ENCODE results near the gene NCF2.

Gene NCF2

DNA sequence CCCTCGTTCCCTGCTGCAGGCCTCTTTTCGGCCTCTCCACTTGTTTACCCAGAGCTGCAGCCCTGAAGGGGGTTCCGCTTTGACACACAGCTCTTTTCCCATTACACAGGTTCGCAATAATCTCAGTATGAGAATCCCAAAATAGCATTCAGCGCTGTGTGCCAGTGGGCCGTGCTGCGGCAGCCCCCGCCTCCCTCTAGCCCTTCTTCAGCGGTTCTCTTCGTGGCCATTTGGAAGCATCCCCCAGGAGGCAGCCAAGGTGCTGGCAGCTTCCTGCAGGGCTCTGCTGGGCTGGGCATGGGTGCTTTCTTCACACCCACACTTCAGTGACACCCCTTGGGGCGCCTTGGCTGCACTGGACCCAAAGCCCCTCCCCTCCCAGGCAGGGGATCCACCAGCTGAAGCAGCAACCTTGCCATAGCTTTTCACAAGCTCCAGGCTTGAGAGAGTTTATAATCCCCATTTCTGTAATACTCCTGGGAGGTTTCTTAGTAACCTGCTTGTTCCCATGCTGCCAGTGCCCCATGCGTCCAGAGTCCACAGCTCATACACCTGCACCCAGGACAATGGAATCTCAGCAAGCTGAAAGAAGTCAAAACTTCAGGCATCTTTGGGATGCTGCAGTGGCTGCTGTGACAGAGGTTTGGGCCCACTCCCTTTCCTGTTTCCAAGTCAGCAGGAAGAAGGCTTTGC is 8.1 kb downstream of the NCF2 start:
- Histone ChIP-seq H3K27me3 (no peaks in the 10 kb centered on the region), H3K4me1 (peaks cover 0 to 59% (median 24%) of the 10 kb centered on the region in 4 donors), H3K36me3 (no peaks in the 10 kb centered on the region), H3K4me3 (peak overlapping the region in 1 of 2 donors; percentile 25), H3K27ac (peak overlapping the region; percentile 62 to 75), H3K9me3 (no peaks in the 10 kb centered on the region)
- TF ChIP-seq, protein P1, sequence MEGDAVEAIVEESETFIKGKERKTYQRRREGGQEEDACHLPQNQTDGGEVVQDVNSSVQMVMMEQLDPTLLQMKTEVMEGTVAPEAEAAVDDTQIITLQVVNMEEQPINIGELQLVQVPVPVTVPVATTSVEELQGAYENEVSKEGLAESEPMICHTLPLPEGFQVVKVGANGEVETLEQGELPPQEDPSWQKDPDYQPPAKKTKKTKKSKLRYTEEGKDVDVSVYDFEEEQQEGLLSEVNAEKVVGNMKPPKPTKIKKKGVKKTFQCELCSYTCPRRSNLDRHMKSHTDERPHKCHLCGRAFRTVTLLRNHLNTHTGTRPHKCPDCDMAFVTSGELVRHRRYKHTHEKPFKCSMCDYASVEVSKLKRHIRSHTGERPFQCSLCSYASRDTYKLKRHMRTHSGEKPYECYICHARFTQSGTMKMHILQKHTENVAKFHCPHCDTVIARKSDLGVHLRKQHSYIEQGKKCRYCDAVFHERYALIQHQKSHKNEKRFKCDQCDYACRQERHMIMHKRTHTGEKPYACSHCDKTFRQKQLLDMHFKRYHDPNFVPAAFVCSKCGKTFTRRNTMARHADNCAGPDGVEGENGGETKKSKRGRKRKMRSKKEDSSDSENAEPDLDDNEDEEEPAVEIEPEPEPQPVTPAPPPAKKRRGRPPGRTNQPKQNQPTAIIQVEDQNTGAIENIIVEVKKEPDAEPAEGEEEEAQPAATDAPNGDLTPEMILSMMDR (IDR thresholded peaks at IDR 0.05) = no peak
- DNase-seq = peak in 1 of 2 donors; percentile 79
- intact Hi-C loops (cut with DNase I; ENCODE audit: low total_unique reads) = no loop called here

DNA sequence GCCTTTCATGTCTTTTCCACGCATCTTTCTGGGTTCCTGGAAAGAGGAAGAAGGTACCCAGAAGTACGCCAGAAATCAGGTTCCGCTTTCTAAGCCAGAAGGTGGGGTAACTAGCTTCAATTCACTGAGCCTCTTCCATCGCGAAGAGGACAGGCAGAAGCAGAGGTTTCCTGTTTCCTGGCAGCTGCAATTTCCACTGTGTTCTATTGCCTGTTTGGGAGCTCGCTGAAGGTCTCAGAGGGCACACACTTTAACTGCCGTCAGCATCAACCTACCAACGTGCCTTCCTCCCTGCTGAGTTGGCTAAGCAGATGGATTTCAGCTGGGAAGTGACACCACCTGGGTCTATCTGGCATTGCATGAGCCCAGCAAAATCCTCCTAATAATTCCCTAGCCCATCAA is 10.0 kb downstream of the NCF2 start:
- intact Hi-C loops (cut with DNase I; ENCODE audit: low total_unique reads) = no loop called here
- Histone ChIP-seq H3K27me3 (no peaks in the 10 kb centered on the region), H3K36me3 (no peaks in the 10 kb centered on the region), H3K27ac (peak overlapping the region; percentile 13 to 75), H3K9me3 (no peaks in the 10 kb centered on the region), H3K4me1 (peaks cover 0 to 77% (median 37%) of the 10 kb centered on the region in 4 donors), H3K4me3 (no peak overlapping the region)
- peak in 1 of 2 donors; percentile 41 for DNase-seq
- TF ChIP-seq, protein P1 (IDR thresholded peaks at IDR 0.05) = no peak

DNA sequence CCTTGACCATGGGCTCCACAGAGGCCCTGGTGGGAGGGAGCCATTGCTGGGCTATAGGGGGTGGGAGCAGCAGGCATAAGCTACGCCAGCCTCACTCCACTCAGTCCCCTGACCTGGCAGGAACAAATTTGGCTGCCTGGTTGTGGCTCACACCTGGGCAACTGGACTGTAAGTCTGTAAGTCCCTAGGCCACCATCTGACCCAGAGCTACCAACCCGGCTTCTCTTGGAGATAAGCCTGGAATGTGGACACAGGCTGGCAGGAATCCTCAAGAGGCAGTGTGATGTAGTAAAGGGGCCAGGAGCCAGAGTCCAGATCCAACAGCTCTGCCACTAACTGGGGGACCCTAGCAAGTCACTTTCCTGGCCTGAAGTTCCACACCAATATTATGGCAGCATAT is 11.4 kb downstream of the NCF2 start:
- H3K9me3 ChIP-seq = no peaks in the 10 kb centered on the region
- intact Hi-C loops (cut with DNase I; ENCODE audit: low total_unique reads) = no loop called here
- no peaks in the 10 kb centered on the region for H3K36me3 ChIP-seq
- peak overlapping the region in 1 of 2 donors; percentile 63 for H3K27ac ChIP-seq
- peaks cover 0 to 92% (median 43%) of the 10 kb centered on the region in 4 donors for H3K4me1 ChIP-seq
- H3K4me3 ChIP-seq = no peak overlapping the region
- no peaks in the 10 kb centered on the region for H3K27me3 ChIP-seq
- TF ChIP-seq, protein P1 (IDR thresholded peaks at IDR 0.05) = no peak
- no peak for DNase-seq

DNA sequence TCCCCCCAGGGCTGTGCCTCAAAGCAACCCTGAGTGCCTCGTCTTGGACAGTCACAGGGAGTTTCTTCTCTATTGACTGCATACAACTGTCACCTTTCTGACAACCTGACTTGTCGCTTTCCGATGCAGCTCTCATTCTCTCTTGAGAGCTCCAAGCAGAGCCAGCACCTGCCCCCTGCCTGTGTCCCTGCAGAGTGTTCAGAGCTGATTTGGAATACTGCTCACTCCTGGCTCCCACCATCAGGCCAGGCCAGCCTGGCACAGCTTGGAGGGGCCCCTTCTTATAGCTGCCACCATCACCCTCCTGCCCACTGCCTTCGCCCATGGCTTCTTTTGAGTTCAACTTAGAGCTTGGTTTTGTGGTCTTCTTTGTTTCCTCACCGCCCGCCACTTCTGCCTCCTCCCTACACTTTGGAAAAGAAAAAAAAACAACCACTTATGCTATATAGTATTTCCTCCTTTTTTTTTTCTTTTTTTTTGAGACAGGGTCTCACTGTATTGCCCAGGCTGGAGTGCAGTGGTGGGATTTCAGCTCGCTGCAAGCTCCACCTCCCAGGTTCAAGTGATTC is 12.3 kb downstream of the NCF2 start:
- peaks cover 0 to 94% (median 45%) of the 10 kb centered on the region in 4 donors for H3K4me1 ChIP-seq
- H3K4me3 ChIP-seq = no peak overlapping the region
- H3K36me3 ChIP-seq = no peaks in the 10 kb centered on the region
- TF ChIP-seq, protein P1 (IDR thresholded peaks at IDR 0.05) = no peak
- DNase-seq = no peak
- H3K27me3 ChIP-seq = no peaks in the 10 kb centered on the region
- peak overlapping the region; percentile 53 to 63 for H3K27ac ChIP-seq
- intact Hi-C loops (cut with DNase I; ENCODE audit: low total_unique reads) = no loop called here
- H3K9me3 ChIP-seq = no peaks in the 10 kb centered on the region

DNA sequence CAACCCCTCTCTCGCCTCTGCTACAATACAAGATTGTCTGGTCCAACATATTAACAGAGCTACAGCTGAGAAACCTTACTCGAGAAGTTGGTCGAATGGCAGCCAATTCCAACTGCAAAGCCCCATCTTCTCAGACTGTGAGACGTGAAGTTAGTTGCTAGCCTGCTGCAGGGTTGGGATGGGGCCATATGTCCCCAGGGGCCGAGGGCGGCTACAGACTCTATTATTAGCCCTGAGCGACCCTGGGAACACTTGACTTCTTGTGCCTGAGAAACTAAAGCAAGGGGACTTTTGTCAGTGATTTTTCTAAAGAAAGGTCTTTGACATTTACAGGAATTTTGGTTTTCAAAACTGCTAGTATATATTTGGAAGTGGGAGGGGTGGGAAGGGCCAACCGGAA is 13.7 kb downstream of the NCF2 start:
- no peaks in the 10 kb centered on the region for H3K9me3 ChIP-seq
- TF ChIP-seq, protein P1 (IDR thresholded peaks at IDR 0.05) = no peak
- intact Hi-C loops (cut with DNase I; ENCODE audit: low total_unique reads) = no loop called here
- no peak overlapping the region for H3K4me3 ChIP-seq
- H3K27ac ChIP-seq = peak overlapping the region; percentile 53 to 63
- H3K4me1 ChIP-seq = peaks cover 0 to 93% (median 38%) of the 10 kb centered on the region in 4 donors
- H3K27me3 ChIP-seq = no peaks in the 10 kb centered on the region
- no peak for DNase-seq
- H3K36me3 ChIP-seq = no peaks in the 10 kb centered on the region

Data from tibial artery (tissue), 4 donors.